ENCODE results near the gene KCNH1. TPM values are rescaled to one million over a fixed set of nuclear protein-coding genes. Genes with fewer than 3 reads are reported as not detected.
A peak's percentile ranks its signal among the peaks of the same experiment; 100 is the strongest.

Gene KCNH1
- total and polyA plus RNA-seq, 4 donors: not detected

- Histone ChIP-seq H3K9me3 (ENCODE audit: control insufficient read depth in 4 of 4, low read length in 3 of 4) (no peaks in the 10 kb centered on the region), H3K27me3 (ENCODE audit: control insufficient read depth in 4 of 4, insufficient read depth in 4 of 4, low read length in 3 of 4) (peaks cover 0 to 13% (median 2%) of the 10 kb centered on the region in 4 donors), H3K9ac (ENCODE audit: low read depth in 1 of 2, low read length in 2 of 2) (peak overlapping the region in 1 of 2 donors; percentile 42), H3K4me1 (ENCODE audit: control insufficient read depth in 4 of 4, insufficient read depth in 4 of 4, low read length in 3 of 4) (peaks cover 8 to 15% (median 9%) of the 10 kb centered on the region in 4 donors), H3K27ac (ENCODE audit: low read depth in 1 of 2, low read length in 2 of 2) (no peak overlapping the region), H3K4me3 (ENCODE audit: low read depth in 1 of 3, low read length in 3 of 3) (peak overlapping the region in 2 of 3 donors; percentile 1 to 50), H3K36me3 (ENCODE audit: control insufficient read depth in 4 of 4, insufficient read depth in 3 of 4, low read depth in 1 of 4, low read length in 3 of 4) (no peaks in the 10 kb centered on the region)
- no peak for DNase-seq (ENCODE audit: low spot score)
- WGBS: 4% methylated on average over 31 of the region's 31 CpGs
- TF ChIP-seq FOXA2 (IDR thresholded peaks at IDR 0.05) (no peak), FOXA1 (IDR thresholded peaks at IDR 0.05) (no peak), RXRA (IDR thresholded peaks at IDR 0.05) (no peak), JUND (IDR thresholded peaks at IDR 0.05) (no peak), NR2F2 (IDR thresholded peaks at IDR 0.05) (no peak), REST (IDR thresholded peaks at IDR 0.05) (no peak), HNF4A (conservative IDR thresholded peaks at IDR 0.05) (no peak), YY1 (IDR thresholded peaks at IDR 0.05) (no peak), TAF1 (conservative IDR thresholded peaks at IDR 0.05) (no peak), HNF4G (IDR thresholded peaks at IDR 0.05) (no peak), SP1 (IDR thresholded peaks at IDR 0.05) (no peak), ZBTB33 (IDR thresholded peaks at IDR 0.05) (no peak), RAD21 (IDR thresholded peaks at IDR 0.05) (no peak)
These were observed 534 bp downstream of the KCNH1 start for GRCh38 chr1:211133393-211133835.

DNA sequence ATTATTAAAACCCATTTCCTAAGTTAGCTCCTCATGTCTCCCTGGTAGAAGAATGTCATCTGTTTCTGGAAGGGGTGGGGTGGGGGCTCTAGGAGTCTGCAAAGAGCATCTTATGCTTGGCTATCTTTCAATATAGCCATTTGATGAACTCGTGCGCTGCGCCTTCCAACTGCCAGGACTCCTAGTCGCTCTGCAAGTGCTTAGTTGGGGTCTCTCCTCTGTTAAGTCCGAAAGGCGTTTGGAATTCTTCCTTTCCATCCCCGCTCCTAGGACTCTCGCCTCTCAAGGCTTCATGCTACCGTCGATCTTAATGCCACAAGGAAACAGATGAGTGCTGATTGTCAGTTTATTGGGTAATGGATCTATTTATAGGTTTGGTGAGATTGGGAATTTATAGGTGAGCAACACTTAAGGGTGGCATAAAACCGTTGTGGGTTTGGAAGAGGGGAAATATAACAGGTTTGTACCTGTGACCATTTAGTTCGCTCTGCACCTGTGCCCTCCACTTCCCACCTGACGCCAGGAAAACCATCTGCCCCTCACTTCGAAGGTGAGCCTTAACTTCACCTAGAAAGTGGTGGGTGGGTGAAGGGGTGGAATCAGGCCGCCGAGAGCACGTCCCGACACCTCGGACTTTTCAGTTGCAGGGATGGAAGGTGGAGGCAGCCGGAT is 1.1 kb downstream of the KCNH1 start:
- Histone ChIP-seq H3K4me3 (ENCODE audit: low read depth in 1 of 3, low read length in 3 of 3) (peak overlapping the region in 1 of 3 donors; percentile 50), H3K27me3 (ENCODE audit: control insufficient read depth in 4 of 4, insufficient read depth in 4 of 4, low read length in 3 of 4) (peaks cover 0 to 13% (median 2%) of the 10 kb centered on the region in 4 donors), H3K4me1 (ENCODE audit: control insufficient read depth in 4 of 4, insufficient read depth in 4 of 4, low read length in 3 of 4) (peaks cover 8 to 15% (median 9%) of the 10 kb centered on the region in 4 donors), H3K36me3 (ENCODE audit: control insufficient read depth in 4 of 4, insufficient read depth in 3 of 4, low read depth in 1 of 4, low read length in 3 of 4) (no peaks in the 10 kb centered on the region), H3K27ac (ENCODE audit: low read depth in 1 of 2, low read length in 2 of 2) (no peak overlapping the region), H3K9me3 (ENCODE audit: control insufficient read depth in 4 of 4, low read length in 3 of 4) (no peaks in the 10 kb centered on the region), H3K9ac (ENCODE audit: low read depth in 1 of 2, low read length in 2 of 2) (no peak overlapping the region)
- 19% methylated on average over 20 of the region's 20 CpGs for WGBS
- DNase-seq (ENCODE audit: low spot score): no peak
- TF ChIP-seq, protein P1, sequence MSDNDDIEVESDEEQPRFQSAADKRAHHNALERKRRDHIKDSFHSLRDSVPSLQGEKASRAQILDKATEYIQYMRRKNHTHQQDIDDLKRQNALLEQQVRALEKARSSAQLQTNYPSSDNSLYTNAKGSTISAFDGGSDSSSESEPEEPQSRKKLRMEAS (IDR thresholded peaks at IDR 0.05): no peak
- no peak for TF ChIP-seq YY1 (IDR thresholded peaks at IDR 0.05)
- no peak for TF ChIP-seq ZBTB33 (IDR thresholded peaks at IDR 0.05)
- TF ChIP-seq, protein P2, sequence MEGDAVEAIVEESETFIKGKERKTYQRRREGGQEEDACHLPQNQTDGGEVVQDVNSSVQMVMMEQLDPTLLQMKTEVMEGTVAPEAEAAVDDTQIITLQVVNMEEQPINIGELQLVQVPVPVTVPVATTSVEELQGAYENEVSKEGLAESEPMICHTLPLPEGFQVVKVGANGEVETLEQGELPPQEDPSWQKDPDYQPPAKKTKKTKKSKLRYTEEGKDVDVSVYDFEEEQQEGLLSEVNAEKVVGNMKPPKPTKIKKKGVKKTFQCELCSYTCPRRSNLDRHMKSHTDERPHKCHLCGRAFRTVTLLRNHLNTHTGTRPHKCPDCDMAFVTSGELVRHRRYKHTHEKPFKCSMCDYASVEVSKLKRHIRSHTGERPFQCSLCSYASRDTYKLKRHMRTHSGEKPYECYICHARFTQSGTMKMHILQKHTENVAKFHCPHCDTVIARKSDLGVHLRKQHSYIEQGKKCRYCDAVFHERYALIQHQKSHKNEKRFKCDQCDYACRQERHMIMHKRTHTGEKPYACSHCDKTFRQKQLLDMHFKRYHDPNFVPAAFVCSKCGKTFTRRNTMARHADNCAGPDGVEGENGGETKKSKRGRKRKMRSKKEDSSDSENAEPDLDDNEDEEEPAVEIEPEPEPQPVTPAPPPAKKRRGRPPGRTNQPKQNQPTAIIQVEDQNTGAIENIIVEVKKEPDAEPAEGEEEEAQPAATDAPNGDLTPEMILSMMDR (IDR thresholded peaks at IDR 0.05; ENCODE audit: low read depth, low read length, missing input control): no peak
- TF ChIP-seq ATF3 (IDR thresholded peaks at IDR 0.05): no peak
